HCT116 (cell line): ENCODE results near the gene CAMK2N1.

ENCODE experiments used
- CTCF ChIP-seq, 3 experiments: fragments of 200-600 bp in 1 of 3; sonication (generic) in 1 of 3; IDR thresholded peaks in 2 of 3; conservative IDR thresholded peaks in 1 of 3; 2 replicates each; pipeline ENCODE4 v1.5.1; 2012 to 2017; ENCODE audit warnings: low read depth in 2 of 3, low read length in 2 of 3, antibody characterized with exemption in 1 of 3, borderline replicate concordance in 1 of 3, control low read depth in 1 of 3, mild to moderate bottlenecking in 1 of 3, mixed read lengths in 1 of 3, mixed run types in 1 of 3, moderate library complexity in 1 of 3; ENCODE audit not compliant: insufficient read depth in 1 of 3
- EZH2 ChIP-seq: fragments of 200-600 bp; sonication (generic); IDR thresholded peaks from 2 replicates; pipeline ENCODE4 v1.6.1; 2017; ENCODE audit warnings: antibody characterized with exemption, mixed run types

GRCh38 chr1:20483098-20483832 is 2.7 kb downstream of the CAMK2N1 start:
- no peak for TF ChIP-seq CTCF (IDR thresholded peaks at IDR 0.05 in 2 of 3, conservative IDR thresholded peaks at IDR 0.05 in 1 of 3; ENCODE audit: borderline replicate concordance in 1 of 3, insufficient read depth in 1 of 3, low read depth in 2 of 3, low read length in 2 of 3)
- no peak for TF ChIP-seq EZH2
